Thoracic aorta endothelial cell (primary cell): ENCODE data around the gene PRKAB2. TPM values are rescaled to one million over a fixed set of nuclear protein-coding genes. Genes with fewer than 3 reads are reported as not detected.

Source experiments
- total RNA-seq: library from RNA; depleted of rRNA; stranded (reverse); fragments of >200 nt; gene quantifications from 2 replicates; pipeline ENCODE4 v1.2.3, GENCODE V29; 2012

The PRKAB2 gene, protein sequence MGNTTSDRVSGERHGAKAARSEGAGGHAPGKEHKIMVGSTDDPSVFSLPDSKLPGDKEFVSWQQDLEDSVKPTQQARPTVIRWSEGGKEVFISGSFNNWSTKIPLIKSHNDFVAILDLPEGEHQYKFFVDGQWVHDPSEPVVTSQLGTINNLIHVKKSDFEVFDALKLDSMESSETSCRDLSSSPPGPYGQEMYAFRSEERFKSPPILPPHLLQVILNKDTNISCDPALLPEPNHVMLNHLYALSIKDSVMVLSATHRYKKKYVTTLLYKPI
- total RNA-seq, result 10.1 and 12.0 TPM in 2 replicates

DNA sequence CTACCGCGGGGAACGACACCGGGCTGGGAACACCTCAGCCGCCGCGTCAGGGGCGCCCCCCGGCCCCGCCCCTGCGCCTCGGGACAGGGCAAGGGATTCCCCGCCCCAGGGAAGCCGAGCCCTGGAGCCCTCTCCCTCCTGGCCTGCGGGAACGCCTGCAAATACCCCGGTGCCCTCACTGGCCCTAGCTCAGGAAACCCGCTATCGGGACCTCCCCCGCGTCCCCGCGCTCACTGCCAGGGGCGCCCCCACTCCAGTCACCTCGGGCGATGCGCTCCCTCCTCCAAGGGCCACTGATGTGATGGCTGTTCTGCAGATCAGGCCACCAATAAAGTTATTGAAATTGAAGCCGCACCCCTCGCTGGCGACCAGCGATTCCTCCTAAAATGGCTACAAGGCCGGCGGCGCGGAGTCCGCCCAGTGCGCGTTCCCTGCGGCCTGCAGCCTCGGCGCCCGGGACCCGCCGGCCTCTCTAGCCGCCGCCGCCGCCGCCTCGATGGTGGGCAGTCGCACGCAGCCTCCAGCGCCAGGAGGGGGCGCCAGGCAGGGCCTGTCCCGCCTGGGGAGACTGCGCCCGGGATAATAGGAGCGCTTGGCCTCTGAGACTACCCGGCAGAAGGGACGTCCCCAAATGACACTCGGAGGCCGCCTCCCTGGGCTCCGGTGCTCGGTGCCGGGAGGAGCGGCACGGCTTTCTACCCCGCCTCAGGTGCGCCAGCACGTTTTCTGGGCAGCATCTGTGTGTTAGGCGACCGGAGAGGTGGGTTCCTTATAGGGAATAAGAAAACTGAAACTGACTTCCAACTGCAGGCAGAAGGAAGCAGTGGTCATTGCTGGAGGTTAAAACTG lies at the start of gene PRKAB2:
PRKAB2 (minus strand) TSS at position 303 of the 849 bp plus-strand sequence. CDS start 326 bp downstream, outside the sequence.

Other genes with a start within 250 kb of the PRKAB2 start
- 6.8 and 7.8 TPM in 2 replicates for gene NBPF12, start 234.1 kb downstream of the PRKAB2 start, total RNA-seq
- 0.93 and 1.1 TPM in 2 replicates for gene FMO5, start 52.9 kb upstream of the PRKAB2 start, total RNA-seq
- 43.4 and 55.7 TPM in 2 replicates for gene CHD1L, start 70.2 kb upstream of the PRKAB2 start, total RNA-seq